GM19467 (cell line): Measurements from ENCODE around the gene DAPK3.
"Not testable (repeated sequence)": the region's sequence is repeated elsewhere in the genome, so short reads cannot be mapped to it uniquely, and the experiment has no call there.

Experiments
- ATAC-seq: cut with Tn5 transposase; IDR thresholded peaks from one replicate; pipeline ENCODE4 v1.9.1; 2021; ENCODE audit warnings: mild to moderate bottlenecking, moderate library complexity; ENCODE audit not compliant: unreplicated experiment

DAPK3 gene

DNA sequence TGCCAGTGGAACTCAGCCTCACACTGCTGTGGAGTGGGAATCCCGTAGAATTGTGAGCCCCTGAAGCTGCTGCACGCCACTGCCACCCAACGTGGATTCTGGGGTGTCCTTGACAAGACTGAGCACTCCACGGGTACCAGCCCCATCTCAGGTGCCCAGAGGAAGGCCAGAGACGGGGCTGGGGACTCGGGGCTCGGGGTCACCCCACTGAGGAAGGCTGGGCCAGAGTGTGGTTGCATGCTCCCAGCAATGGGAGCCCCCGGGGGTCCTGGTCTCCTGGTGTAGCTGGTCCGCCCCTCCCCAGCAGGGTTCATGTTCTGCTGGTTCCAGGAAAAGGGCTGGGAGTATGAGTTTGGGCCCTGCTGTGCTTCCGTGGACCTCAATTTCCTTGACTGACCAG, 15.2 kb downstream of the DAPK3 start:
- no peak for ATAC-seq

DNA sequence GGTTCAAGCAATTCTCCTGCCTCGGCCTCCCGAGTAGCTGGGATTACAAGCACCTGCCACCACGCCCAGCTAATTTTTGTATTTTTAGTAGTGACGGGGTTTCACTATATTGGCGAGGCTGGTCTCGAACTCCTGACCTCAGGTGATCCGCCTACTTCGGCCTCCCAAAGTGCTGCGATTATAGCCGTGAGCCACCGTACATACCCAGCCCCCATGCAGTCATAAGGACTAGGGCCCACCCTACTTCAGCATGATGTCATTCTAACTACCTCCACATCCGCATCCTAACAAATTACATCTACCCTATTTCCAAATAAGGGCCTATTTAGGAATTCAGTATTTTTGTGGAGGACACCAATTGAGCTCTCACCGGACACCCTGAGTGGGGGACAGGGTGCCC, 15.6 kb downstream of the DAPK3 start:
- not testable (repeated sequence) for ATAC-seq

DNA sequence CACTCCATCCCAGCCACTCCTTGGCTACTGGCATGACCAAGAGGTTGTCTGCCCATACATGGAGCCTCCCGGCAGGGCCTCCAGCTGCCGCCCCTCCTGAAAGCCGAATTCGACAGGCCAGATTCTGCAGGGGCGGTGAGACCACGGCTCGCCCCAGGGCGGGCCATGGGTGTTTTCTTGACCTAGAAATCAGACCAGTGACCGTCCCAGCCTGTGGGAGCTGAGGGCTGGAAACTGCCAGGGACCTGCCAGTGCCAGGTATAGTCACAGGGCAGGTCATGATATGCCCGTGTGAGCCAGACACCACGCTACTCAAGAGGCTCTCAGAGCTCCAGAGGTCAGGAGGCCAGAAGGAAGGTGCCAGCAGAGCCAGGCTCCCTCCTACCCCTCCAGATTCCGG, 16.8 kb downstream of the DAPK3 start:
- no peak for ATAC-seq

DNA sequence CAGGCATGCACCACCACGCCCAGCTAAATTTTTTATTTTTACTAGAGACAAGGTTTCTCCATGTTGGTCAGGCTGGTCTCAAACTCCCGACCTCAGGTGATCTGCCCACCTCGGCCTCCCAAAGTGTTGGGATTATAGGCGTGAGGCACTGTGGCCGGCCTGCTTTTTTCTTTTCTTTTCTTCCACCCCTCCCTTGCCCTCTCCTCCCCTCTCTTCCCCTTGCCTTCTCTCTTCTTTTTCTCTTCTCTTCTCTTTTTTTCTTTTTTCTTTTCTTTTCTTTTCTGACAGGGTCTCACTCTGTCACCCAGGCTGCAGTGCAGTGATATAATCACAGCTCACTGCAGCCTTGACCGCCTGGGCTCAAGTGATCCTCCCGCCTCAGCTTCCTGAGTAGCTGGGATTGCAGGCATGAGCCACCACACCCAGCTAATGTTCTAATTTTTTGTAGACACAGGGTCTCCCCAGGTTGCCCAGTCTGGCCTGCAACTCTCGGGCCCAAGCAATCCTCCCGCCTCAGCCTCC, 18.1 kb downstream of the DAPK3 start:
- not testable (repeated sequence) for ATAC-seq

DNA sequence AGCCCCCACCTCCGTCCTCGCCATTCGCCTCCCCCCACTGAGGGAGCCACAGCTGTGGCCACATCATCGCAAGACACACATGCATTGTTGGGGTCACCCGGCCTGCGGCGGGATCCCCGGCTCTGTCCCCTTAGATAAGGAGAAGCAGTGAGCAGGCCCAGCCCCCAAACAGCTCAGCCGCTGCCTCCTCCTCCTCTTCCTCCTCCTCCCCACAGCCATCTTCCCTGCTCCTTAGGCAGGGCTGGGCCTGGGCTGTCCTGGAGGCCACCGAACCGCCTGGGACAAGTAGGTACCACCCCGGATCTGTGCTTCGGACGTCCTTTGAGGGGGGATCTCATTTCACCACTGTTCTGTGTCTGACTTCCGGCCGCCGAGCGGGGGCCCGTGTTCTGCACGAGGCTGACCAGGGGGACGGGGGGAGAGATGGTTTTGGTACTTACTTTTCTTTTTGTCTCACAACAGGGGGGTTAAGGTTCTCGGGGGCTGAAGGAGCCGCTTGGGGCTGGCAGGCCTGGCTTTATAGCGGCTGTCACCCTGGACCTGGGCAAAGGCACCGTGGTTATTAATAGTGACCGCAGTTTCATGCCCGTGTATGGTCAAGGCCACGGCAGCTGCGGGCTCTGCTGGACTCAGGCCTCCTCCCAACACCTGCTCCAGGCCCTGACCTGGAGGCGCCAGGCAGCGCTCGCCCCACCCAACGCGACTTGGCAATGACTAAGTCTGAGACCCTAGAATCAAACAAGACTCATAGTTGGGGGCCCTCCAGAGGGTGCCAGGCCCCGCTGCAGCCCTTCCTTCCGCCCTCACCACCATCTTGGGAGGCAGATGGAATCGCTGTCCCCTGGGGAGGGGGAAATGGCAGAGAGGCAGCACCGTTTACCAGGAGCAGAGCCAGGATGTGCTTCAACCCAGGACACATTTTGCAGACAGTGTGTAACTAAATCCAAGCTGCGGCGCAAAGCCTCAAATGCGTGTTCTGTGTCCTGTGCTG, 19.7 kb downstream of the DAPK3 start:
- no peak for ATAC-seq

DNA sequence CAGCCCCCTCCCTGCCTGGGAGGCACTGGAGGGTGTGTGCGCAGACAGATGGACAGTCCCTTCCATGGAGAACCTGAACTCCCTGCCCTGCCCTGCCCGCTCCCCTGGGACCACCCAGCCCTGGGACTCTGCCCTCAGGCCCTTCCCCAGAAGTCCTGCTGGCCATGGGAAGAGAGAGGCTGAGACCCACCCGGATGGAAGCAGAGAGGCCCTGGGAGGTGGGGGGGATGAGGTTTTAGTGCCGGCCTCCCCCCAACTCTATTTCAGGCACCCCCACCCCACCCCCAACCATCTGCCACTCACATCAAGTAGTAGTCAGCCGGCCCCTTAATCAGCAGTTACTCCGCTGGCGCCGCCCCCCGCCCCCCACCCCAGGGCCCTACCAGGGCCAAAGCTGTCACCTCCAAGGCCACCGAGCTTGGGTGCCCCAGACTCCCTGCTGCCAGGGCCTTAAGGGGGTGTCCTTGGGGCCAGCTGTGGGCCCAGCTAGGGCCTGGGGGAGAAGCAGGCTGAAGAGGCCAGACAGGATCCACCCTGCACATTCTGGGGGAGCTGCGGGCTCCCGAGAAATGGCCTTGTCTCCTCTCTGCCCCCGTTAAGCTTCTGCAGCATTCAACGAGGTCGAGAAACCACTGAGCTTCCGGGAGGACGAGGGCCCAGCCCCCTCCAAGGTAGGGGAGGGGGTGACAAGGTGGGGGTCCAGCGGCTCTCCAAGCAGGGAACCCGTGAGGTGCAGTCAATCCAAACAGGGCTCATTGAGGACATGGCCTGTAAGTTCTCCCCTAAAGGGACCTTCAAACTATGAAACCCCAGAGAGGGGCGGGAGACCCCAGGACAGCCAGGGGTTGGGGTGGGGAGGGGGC, 20.7 kb downstream of the DAPK3 start:
- no peak for ATAC-seq

DNA sequence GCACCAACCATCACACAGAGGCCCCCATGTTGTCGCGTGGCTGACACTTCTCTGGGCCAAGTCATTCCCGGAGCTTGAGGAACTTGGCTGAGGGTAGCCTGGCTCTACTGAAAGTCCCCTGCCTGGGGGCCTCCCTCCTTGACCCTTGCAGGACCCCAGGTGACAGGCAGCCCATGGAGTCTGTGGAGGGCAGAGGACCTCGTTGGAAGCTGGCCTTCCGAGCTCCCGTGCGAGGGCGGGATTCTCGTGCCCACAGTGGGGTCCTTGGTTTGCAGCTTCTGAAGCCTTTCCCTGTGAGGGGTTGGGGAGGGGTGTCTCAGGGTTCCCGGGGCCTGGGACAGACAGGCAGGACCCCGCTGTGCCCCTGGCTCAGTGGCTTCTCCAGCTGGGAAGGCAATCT, 21.6 kb downstream of the DAPK3 start:
- no peak for ATAC-seq

DNA sequence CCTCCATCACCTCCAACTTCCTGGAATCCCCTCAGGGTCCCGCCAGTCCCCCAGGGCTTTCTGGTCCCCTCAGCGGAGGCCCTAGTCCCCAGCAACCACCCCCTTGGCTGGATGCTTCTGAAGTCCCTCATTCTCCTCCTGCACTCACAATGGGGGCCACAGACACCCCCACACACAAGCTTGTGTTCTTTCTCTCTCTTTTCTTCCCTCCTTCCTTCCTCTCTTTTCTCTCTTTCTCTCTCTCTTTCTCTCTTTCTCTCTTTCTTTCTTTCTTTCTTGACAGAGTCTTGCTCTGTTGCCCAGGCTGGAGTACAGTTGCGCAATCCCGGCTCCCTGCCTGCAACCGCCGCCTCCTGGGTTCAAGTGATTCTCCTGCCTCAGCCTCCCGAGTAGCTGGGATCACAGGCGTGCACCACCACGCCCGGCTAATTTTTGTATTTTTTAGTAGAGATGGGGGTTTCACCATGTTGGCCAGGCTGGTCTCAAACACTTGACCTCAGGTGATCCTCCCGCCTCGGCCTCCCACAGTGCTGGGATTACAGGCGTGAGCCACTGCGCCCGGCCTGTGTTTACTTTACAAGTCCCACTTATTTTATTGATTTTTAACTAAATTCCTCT, 23.5 kb downstream of the DAPK3 start:
- ATAC-seq: not testable (repeated sequence)

DNA sequence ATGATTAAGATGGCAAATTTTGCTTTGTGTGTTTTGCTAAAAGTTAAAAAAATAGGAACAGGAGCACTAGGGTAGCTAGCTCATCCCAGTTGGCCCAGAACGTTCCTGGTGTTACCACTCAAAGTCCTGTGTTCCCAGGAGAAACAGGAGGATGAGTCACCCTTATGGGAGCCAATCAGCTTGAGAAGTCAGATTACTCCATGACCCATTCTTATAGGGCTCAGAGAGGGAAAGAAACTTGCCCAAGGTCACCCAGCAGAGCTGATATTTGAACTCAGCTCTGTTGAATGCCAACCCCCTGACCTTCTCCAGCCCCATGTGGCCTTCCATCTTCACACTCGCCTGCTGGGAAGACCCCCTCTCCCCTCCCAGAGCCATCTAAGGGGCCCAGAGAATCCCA, 25.1 kb downstream of the DAPK3 start:
- no peak for ATAC-seq

DNA sequence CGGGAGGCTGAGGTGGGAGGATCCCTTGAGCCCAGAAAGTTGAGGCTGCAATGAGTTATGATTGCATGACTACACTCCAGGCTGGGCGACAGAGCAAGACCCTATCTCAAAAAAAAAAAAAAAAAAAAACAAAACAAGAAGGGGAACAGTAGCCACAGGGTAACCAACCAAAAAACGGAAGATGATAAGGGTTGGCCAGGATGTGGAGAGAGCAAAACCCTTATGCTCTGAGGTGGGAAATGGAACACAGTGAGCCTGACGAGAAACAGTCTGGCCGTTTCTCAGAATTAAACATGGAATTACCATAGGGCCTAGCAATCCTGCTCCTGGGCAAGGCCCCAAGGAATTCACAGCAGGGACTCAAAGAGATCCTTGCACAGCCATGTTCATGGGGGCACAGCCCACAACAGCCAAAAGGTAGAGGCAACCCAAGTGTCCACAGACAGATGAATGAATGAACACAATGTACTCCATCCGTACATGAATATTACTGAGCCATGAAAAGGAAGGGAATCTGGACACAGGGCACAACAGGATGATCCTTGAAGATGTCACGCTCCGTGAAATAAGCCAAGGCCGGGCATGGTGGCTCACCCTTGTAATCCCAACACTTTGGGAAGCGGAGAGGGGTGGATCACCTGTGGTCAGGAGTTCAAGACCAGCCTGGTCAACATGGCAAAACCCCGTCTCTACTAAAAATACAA, 26.7 kb downstream of the DAPK3 start:
- no peak for ATAC-seq

DNA sequence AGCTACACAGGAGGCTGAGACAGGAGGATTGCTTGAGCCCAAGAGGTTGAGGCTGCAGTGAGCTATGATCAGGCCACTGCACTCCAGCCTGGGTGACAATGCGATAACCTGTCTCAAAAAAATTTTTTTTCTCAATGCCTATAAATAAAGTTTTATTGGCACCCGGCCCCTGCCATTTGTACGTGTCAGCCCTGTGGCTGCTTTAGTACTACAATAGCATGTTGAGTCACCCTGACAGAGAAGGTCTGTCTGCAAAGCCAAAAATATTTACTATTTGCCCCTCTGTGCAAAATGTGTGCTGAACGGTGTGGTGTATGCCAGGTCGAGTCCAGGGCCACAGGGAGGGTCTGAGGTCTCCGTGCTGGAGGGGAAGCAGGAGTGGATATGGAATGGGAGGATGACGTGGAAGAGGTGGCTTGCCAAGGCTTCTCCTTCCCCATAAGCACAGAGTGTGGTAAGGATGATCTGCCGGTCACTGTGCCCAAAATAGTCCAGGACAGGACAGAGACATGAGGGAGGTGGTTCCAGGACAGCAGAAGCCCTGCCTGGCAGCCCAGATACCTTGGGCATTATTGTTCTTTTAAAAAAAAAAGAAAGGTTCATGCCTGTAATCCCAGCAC, 28.0 kb downstream of the DAPK3 start:
- no peak for ATAC-seq

DNA sequence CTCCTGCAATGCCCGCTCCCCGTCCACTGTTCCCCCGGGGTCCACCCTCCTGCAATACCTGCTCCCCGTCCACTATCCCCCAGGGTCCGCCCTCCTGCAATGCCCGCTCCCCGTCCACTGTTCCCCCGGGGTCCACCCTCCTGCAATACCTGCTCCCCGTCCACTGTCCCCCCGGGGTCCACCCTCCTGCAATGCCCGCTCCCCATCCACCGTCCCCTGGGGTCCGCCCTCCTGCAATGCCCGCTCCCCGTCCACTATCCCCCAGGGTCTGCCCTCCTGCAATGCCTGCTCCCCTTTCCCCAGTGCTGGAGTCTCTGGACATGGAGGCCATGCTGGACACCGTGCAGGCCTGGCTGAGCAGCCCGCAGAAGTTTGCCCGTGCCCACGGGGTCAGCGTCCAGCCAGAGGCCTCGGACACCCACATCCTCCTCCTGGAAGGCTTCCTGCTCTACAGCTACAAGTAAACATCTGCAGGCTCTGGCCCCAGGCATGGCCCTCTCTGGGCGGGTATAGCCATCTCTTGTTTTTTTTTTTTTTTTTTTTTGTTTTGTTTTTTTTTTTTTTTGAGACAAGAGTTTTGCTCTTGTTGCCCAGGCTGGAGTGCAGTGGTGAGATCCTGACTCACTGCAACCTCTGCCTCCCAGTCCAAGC, 32.5 kb downstream of the DAPK3 start:
- ATAC-seq: not testable (repeated sequence)

DNA sequence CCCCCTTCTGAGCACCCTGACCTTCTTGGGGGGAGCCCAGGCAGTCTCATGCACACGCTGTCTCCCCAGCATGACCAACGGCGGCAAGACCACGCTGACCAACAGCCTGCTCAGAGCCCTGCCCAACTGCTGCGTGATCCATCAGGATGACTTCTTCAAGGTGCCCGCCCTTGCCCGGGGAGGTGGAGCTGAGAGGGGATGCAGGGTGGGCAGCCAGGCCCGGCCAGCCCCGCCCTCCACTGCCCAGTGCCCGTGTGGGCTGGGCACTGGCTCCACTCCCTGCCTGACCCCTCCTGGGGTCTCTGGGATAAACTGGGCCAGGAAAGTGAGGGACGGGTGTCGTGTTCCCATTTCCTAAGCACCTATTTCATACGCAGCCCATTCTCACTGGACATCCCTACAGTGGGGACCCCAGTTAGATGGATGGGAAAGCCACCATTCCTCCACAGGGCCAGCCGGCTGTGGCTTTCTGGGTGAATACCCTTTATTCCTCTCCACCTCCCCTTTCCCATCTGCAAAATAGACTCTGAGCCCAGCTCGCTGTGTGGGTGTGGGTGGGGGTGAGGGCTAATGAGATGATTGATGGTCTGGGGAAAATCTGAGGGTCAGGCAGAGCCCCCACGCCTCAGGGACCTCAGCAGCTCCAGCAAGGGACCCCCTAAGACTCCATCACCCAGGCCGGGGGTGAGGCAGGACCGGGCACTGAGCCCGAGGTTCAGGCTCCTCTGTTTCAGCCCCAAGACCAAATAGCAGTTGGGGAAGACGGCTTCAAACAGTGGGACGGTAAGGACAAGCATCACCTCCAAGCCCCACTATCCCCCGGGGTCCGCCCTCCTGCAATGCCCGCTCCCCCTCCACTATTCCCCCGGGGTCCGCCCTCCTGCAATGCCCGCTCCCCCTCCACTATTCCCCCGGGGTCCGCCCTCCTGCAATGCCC, 34.1 kb downstream of the DAPK3 start:
- ATAC-seq: no peak

DNA sequence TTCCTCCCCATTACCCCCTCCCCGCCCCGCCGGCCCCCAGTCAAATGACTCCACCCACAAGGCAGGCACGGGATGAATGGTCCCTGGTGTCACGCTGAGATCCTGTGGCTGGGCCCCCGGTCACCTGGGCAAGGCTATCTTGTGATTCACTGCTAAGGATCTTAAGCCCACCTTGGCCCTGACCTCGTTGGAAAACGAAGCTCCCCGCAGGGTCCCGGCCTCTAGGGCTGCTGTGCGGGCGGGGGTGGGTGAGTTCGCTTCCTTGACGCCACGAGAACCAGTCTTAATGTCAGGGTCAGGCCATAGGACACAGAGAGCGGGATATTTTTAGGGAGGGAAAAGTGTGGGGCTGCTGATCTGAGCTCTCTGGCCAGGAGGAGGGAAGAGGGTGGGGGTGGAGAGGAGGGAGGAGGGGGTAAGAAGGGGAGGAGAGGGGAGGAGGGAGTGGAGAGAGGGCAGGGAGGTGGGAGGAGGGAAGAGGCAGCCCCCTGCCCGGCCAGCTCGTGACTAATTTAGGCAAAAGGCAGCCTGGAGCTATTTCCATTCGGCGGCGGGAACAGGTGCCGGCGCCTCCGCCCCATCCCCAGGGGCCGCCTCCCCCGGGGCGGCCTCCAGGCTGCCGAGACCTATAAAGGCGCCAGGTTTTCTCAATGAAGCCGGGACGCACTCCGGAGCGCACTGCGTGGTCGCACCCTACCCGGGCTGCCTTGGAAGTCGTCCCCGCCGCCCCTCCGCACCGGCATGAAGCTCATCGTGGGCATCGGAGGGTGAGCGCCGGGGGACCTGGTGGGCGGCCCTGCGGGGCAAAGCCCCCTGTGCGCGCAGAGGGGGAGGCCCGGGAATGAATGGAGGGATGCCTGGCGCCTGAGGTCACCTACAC, 37.7 kb downstream of the DAPK3 start, which contains the start of gene NMRK2:
Gene NMRK2, plus strand, starts transcription at position 139 of the 880 bp plus-strand sequence. Its CDS starts 603 bp downstream, at position 742.
- ATAC-seq: no peak

DNA sequence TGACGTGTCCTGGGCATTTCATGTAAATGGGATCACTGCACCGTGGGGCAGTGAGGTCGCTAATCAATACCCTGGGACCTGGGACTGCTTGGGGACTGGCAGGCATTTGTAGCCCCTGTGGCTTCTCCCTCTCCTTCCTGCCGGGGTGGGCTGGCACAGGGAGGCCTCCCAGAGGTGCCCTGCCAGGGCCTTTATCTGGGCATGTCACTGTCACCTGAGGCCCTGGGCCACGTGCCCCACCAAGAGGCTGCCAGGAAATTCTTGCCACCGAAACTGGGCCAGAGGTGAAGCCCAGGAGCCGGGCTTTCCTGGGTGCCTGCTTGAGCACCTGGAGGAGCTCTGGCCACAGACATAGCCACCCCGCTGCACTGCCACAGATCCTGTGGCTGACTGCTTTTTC, 39.9 kb downstream of the DAPK3 start:
- no peak for ATAC-seq

DNA sequence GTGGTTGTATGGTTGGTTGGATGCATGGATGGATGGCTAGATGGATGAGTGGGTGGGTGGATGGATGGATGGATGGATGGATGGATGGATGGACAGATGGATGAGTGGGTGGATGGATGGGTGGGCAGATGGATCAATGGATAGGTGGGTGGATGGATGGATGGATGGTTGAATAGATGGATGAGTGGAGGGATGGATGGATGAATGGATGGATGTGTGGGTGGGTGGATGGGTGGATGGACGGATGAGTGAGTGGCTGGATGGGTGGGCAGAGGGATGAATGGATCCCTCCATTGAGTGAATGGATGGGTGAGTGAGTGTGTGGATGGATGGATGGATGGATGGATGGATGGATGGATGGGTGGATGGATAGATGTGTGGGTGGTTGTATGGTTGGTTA, 47.0 kb downstream of the DAPK3 start:
- no peak for ATAC-seq

DNA sequence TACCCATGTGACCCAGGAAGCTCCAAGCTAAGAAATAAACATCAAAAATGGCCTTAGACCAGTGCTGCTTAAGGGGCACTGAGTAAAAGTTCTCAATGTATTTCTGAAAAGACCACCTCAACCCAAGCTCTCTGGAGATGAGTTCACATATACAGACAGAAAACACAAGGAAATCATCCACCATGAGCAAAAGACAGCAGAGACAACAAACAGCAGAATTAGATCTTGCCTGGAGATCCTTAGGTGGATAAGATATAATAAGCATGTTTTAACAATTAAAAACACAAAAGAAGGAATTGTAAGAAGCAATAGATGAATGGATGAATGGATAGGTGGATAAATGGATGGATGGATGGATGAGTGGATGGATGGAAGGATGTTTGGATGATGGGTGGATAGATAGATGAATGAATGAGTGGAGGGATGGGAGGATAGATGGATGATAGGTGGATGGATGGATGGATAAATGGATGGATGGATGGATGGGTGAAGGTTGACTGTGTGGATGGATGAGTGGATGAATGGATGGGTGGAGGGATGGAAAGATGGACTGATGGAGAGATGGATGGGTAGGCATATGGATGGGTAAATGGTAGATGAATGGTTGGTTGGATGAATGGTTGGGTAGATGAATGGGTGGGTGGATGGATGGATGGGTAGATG, 47.7 kb downstream of the DAPK3 start:
- no peak for ATAC-seq
